ENCODE measurements around the gene ARID5B. TPM values are rescaled to one million over a fixed set of nuclear protein-coding genes. Genes with fewer than 3 reads are reported as not detected.

ARID5B gene
- total RNA-seq, 1 donor from 2014 or later = 76.8 TPM

DNA sequence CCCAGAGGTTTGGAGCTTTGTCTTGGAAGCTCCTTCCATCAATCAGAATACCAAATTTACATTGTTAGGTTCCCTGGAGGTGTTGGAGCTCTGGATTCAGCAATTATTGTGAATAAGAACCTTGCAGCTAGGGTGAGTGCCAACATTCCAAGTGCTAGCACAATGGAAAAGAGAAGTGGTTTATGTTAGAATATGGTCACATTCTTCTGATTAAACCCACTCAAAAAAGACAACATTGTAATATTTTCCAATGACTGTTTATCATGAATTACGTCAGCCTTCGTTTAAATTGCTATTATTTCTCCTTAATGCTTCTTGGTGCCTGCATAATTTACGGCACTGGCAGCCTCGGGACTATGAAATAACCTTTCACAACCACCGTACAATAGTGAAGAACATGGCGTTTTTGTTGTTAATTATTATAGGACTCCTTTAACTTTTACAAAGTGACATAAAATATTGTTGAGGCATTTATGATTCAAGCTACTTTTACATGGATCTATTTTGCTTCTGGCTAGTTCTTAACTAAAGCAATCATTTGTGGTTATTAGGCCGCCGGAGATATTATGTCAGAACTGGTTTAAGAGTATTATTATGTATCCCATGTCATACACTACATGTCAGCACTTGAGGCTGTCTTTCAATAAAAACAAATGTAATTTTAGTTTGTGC, 117.7 kb downstream of the ARID5B start:
- peaks cover 28% of the 10 kb centered on the region for H3K36me3 Mint-ChIP-seq (ENCODE audit: low read depth)
- ChIA-PET POLR2A (interaction anchor here (1.1 to 18.5 kb wide), 13 partner anchors 8 to 224 kb away, joined by 3 to 382 read pairs (median 38); partner anchors contain the start of gene ARID5B), CTCF (interaction anchor here (0.6 to 4.4 kb wide), 7 partner anchors 11 to 226 kb away, joined by 3 to 33 read pairs (median 3); no protein-coding TSS in a partner anchor)
- intact Hi-C loops (cut with micrococcal nuclease) = loop anchor here (5.0 kb wide), 1 partner anchor 508 kb away; no protein-coding TSS in a partner anchor
- H3K4me1 Mint-ChIP-seq = peaks cover 95% of the 10 kb centered on the region
- no peaks in the 10 kb centered on the region for H3K27me3 Mint-ChIP-seq
- peak overlapping the region; percentile 13 for H3K4me3 Mint-ChIP-seq
- ATAC-seq (ENCODE audit: low read depth) (no peak), DNase-seq (no peak)
- H3K9me3 Mint-ChIP-seq = peaks cover 2% of the 10 kb centered on the region
- TF ChIP-seq, protein P1, sequence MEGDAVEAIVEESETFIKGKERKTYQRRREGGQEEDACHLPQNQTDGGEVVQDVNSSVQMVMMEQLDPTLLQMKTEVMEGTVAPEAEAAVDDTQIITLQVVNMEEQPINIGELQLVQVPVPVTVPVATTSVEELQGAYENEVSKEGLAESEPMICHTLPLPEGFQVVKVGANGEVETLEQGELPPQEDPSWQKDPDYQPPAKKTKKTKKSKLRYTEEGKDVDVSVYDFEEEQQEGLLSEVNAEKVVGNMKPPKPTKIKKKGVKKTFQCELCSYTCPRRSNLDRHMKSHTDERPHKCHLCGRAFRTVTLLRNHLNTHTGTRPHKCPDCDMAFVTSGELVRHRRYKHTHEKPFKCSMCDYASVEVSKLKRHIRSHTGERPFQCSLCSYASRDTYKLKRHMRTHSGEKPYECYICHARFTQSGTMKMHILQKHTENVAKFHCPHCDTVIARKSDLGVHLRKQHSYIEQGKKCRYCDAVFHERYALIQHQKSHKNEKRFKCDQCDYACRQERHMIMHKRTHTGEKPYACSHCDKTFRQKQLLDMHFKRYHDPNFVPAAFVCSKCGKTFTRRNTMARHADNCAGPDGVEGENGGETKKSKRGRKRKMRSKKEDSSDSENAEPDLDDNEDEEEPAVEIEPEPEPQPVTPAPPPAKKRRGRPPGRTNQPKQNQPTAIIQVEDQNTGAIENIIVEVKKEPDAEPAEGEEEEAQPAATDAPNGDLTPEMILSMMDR (IDR thresholded peaks at IDR 0.05) = no peak
- H3K27ac Mint-ChIP-seq = peak overlapping the region; percentile 96

DNA sequence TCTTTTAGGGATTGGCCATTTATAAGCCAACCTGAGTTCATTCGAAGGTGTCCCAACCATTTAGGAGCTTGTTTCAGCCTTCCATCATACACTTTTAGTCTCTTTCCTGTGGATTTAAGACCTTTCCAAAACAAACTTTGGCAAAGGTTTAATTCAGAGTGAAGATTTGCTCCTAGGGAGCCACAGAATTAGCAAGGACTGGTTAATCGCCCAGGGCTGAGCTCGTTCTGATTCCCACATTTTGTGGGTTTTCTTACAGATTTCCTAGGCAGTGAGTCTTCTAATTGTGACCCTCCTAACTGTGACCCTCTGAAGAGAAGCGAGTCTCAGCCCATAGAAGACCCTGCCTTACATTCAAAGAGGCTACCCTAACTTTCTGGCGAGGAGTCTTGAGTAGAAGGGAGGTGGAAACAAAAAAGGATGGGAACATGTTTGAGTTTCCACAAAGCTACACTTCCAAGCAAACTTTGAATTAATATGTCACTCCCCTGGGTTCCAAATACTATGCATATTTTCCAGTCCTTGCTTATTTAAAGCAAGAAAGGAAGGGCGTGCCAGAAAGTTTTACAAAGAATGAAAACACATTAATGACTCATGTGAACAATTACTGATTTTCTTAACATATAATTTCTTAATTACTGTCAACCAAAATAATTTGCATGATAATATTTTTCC, 118.3 kb downstream of the ARID5B start:
- H3K9me3 Mint-ChIP-seq = peaks cover 2% of the 10 kb centered on the region
- ATAC-seq (ENCODE audit: low read depth) (no peak), DNase-seq (no peak)
- ChIA-PET POLR2A (interaction anchor here (0.7 to 18.5 kb wide), 19 partner anchors 9 to 878 kb away, joined by 3 to 382 read pairs (median 9); partner anchors contain the start of gene ARID5B), CTCF (interaction anchor here (0.6 to 4.4 kb wide), 9 partner anchors 10 to 225 kb away, joined by 3 to 33 read pairs (median 4); partner anchors contain the start of gene ARID5B)
- H3K27me3 Mint-ChIP-seq = no peaks in the 10 kb centered on the region
- peaks cover 32% of the 10 kb centered on the region for H3K36me3 Mint-ChIP-seq (ENCODE audit: low read depth)
- peak overlapping the region; percentile 69 for H3K4me3 Mint-ChIP-seq
- peak overlapping the region; percentile 96 for H3K27ac Mint-ChIP-seq
- TF ChIP-seq, protein P1 (IDR thresholded peaks at IDR 0.05) = no peak
- peaks cover 98% of the 10 kb centered on the region for H3K4me1 Mint-ChIP-seq
- intact Hi-C loops (cut with micrococcal nuclease) = loop anchor here (1.0 to 5.0 kb wide), 4 partner anchors 19 to 507 kb away; no protein-coding TSS in a partner anchor

DNA sequence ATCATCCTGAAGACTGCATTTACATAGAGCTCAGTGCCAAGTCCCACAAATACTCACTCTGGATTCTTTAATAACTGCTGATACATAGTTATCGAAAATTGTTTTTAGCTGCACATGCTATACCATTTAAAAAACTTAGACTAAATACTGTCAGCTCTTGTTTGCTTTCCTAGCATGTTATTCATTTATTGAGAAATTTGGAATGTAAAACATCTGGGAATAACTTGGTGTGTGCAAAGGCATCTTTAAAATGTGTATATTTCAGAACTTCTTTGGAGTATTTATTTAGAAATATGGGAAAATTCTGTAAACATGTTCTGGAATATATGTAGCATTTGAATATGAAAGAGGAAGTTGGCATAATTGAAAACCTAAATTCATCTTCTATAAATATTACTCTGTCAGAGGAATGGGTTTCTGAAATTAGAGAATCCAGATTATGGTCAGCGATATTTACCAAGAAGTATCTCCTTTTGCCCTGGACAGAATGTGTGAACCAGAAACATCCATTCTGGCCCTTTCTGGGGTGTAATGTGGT, 119.7 kb downstream of the ARID5B start:
- Mint-ChIP-seq H3K9me3 (peaks cover 2% of the 10 kb centered on the region), H3K27ac (peak overlapping the region; percentile 96)
- POLR2A ChIA-PET = interaction anchor here (0.7 to 18.5 kb wide), 20 partner anchors 9 to 223 kb away, joined by 3 to 382 read pairs (median 9); partner anchors contain the start of gene ARID5B

DNA sequence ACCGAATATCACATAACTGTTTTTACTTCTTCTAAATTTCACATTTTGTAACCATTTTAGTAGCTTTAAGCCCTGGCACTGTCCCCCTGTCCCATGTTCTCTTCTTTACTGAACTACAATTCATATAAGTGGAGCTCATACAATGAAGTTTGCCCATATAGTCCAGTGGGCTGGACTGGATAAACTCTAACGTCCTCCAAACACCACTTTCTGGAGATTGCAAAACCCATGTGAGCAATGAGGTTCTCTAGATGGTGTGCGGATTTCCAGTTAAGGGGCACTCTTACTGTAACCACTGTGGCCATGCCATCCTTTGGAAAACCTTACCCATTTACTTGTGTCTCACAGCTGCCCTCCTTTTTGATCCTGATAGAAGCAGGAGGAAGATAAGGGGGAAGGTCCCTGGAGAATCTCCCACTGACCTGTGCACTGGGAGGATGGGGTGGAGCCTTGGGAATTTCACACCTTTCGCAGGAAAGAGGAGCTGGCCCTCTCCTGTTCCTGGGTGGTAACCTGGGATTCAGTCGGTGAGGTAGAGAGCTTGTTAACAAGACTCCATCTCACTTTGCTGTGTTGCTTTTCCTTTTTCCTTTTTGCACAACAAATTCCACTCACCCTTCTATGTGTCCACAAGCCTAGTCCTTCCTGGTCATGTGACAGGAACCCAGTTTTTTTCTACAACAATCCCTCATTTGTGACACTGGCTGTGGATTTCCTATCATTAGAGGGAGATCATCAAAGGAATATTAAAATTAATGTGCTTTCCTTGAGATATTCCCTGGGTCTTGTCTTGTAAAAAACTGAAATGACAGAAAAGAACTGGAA, 120.7 kb downstream of the ARID5B start:
- peaks cover 2% of the 10 kb centered on the region for H3K9me3 Mint-ChIP-seq
- H3K36me3 Mint-ChIP-seq (ENCODE audit: low read depth) = peaks cover 36% of the 10 kb centered on the region
- ChIA-PET CTCF (interaction anchor here (1.0 to 4.4 kb wide), 6 partner anchors 9 to 227 kb away, joined by 3 to 33 read pairs (median 6); partner anchors contain the start of gene ARID5B), POLR2A (interaction anchor here (0.6 to 18.5 kb wide), 20 partner anchors 8 to 271 kb away, joined by 3 to 382 read pairs (median 9); partner anchors contain the start of gene ARID5B)
- DNase-seq = no peak
- H3K4me1 Mint-ChIP-seq = peaks cover 93% of the 10 kb centered on the region
- intact Hi-C loops (cut with micrococcal nuclease) = loop anchor here (2.0 kb wide), 1 partner anchor 17 kb away; no protein-coding TSS in a partner anchor
- H3K27ac Mint-ChIP-seq = peak overlapping the region; percentile 96
- TF ChIP-seq, protein P1 (IDR thresholded peaks at IDR 0.05) = no peak
- ATAC-seq (ENCODE audit: low read depth) = no peak
- peak overlapping the region; percentile 12 for H3K4me3 Mint-ChIP-seq
- no peaks in the 10 kb centered on the region for H3K27me3 Mint-ChIP-seq

More for the DNA sequence above, 119.7 kb downstream of the ARID5B start:
- Mint-ChIP-seq H3K36me3 (ENCODE audit: low read depth) (peaks cover 37% of the 10 kb centered on the region), H3K27me3 (no peaks in the 10 kb centered on the region), H3K4me1 (peaks cover 96% of the 10 kb centered on the region), H3K4me3 (peak overlapping the region; percentile 35)
- ATAC-seq (ENCODE audit: low read depth) (no peak), DNase-seq (no peak)
- TF ChIP-seq, protein P1 (IDR thresholded peaks at IDR 0.05) = no peak
- intact Hi-C loops (cut with micrococcal nuclease) = loop anchor here (2.0 kb wide), 1 partner anchor 18 kb away; no protein-coding TSS in a partner anchor
- CTCF ChIA-PET = interaction anchor here (1.1 to 4.4 kb wide), 8 partner anchors 9 to 228 kb away, joined by 3 to 33 read pairs (median 8); partner anchors contain the start of gene ARID5B

Measured in activated B cell treated with CpG ODN at 0.5 μM for 24 hours (primary cell).